IMR-90 (cell line): Measurements from ENCODE around the gene GPHA2. TPM values are rescaled to one million over a fixed set of nuclear protein-coding genes. Genes with fewer than 3 reads are reported as not detected.

Experiments
- ATAC-seq: fragments of 200-7000 bp; cut with Tn5 transposase; 2 replicates; pipeline ENCODE4 v1.9.1; 2020; ENCODE audit warnings: low read depth, mild to moderate bottlenecking, moderate library complexity
- BruUV-seq: library from RNA; stranded (reverse); fragments of 400-500 nt; replicated peaks from 2 replicates; lab custom pipeline; 2021; lab: Mats Ljungman, UMichigan
- CTCF ChIA-PET: fragments of 300-600 bp; formaldehyde crosslinking; extraction: SDS; loops from one replicate; lab custom pipeline; 2021; ENCODE audit warnings: antibody characterized with exemption; lab: Yijun Ruan, JAX
- POLR2A ChIA-PET: fragments of 300-600 bp; sonication (Branson Sonifier 250); formaldehyde crosslinking; loops from one replicate; lab custom pipeline; 2022; ENCODE audit warnings: antibody characterized with exemption; ENCODE audit not compliant: unreplicated experiment; lab: Charles Lee
- DNase-seq: peaks from one replicate; pipeline ENCODE4 v3.0.0; 2013
- H2AFZ ChIP-seq: replicated peaks from 2 replicates; pipeline ENCODE3; 2013; ENCODE audit warnings: low read length, mild to moderate bottlenecking; ENCODE audit not compliant: poor library complexity
- H2AK5ac ChIP-seq: 2 replicates; pipeline ENCODE4 v1.6.1; 2013; ENCODE audit warnings: low read depth, low read length, inconsistent platforms
- H2AK9ac ChIP-seq: replicated peaks from 2 replicates; pipeline ENCODE3; 2013; ENCODE audit warnings: mild to moderate bottlenecking, low read depth, low read length, moderate library complexity; ENCODE audit not compliant: poor library complexity
- H2BK120ac ChIP-seq: 2 replicates; pipeline ENCODE4 v1.6.1; 2013; ENCODE audit warnings: low read depth, low read length, inconsistent platforms
- H2BK15ac ChIP-seq: 3 replicates; pipeline ENCODE4 v1.6.1; 2013; ENCODE audit warnings: low read depth, low read length, inconsistent platforms
- H2BK20ac ChIP-seq: 2 replicates; pipeline ENCODE4 v1.6.1; 2013; ENCODE audit warnings: low read depth, mild to moderate bottlenecking, inconsistent platforms, low read length, moderate library complexity
- H2BK5ac ChIP-seq: 2 replicates; pipeline ENCODE4 v1.6.1; 2013; ENCODE audit warnings: mild to moderate bottlenecking, low read depth, low read length, inconsistent platforms; ENCODE audit not compliant: poor library complexity, severe bottlenecking
- H3K14ac ChIP-seq: replicated peaks from 2 replicates; pipeline ENCODE4 v1.6.1; 2013; ENCODE audit warnings: low read depth, low read length, inconsistent platforms
- H3K18ac ChIP-seq: 2 replicates; pipeline ENCODE4 v1.6.1; 2013; ENCODE audit warnings: low read depth, low read length, control low read depth
- H3K23ac ChIP-seq: 2 replicates; pipeline ENCODE4 v1.6.1; 2013; ENCODE audit warnings: low read depth, low read length, inconsistent platforms
- H3K27ac ChIP-seq: 2 replicates; pipeline ENCODE4 v1.5.1; 2013; ENCODE audit warnings: mild to moderate bottlenecking, control low read depth, low read length; ENCODE audit not compliant: insufficient read depth
- H3K27me3 ChIP-seq: 2 replicates; pipeline ENCODE4 v1.6.1; 2013; ENCODE audit warnings: low read length; ENCODE audit not compliant: control insufficient read depth, insufficient read depth
- H3K36me3 ChIP-seq: 2 replicates; pipeline ENCODE4 v1.6.1; 2013; ENCODE audit warnings: low read length, mixed read lengths; ENCODE audit not compliant: control insufficient read depth, insufficient read depth
- H3K4ac ChIP-seq: 2 replicates; pipeline ENCODE4 v1.6.1; 2013; ENCODE audit warnings: low read depth, low read length, inconsistent platforms
- H3K4me1 ChIP-seq: 2 replicates; pipeline ENCODE4 v1.6.1; 2013; ENCODE audit warnings: low read length, mixed read lengths; ENCODE audit not compliant: control insufficient read depth, insufficient read depth
- H3K4me2 ChIP-seq: 2 replicates; pipeline ENCODE4 v1.6.1; 2013; ENCODE audit warnings: low read depth, mild to moderate bottlenecking, control low read depth, low read length, moderate library complexity
- H3K4me3 ChIP-seq: 2 replicates; pipeline ENCODE4 v1.5.1; 2013; ENCODE audit warnings: low read depth, mild to moderate bottlenecking, control low read depth, low read length, moderate library complexity; ENCODE audit not compliant: insufficient read depth
- H3K56ac ChIP-seq: 2 replicates; pipeline ENCODE4 v1.6.1; 2013; ENCODE audit warnings: low read length, inconsistent platforms; ENCODE audit not compliant: insufficient read depth; ENCODE audit errors: extremely low read depth
- H3K79me1 ChIP-seq, 2 experiments: 2 replicates each; pipeline ENCODE4 v1.6.1; 2013; ENCODE audit warnings: low read length in 2 of 2, inconsistent platforms in 1 of 2, low read depth in 1 of 2
- H3K9ac ChIP-seq: 2 replicates; pipeline ENCODE4 v1.6.1; 2013; ENCODE audit warnings: low read depth, low read length, control low read depth
- H3K9me1 ChIP-seq: 2 replicates; pipeline ENCODE4 v1.6.1; 2013; ENCODE audit warnings: low read length, inconsistent platforms; ENCODE audit not compliant: insufficient read depth
- H3K9me3 ChIP-seq: 2 replicates; pipeline ENCODE4 v1.6.1; 2013; ENCODE audit warnings: low read length; ENCODE audit not compliant: control insufficient read depth, insufficient read depth
- H4K20me1 ChIP-seq: 2 replicates; pipeline ENCODE4 v1.6.1; 2013; ENCODE audit warnings: low read length, inconsistent platforms; ENCODE audit not compliant: insufficient read depth
- H4K5ac ChIP-seq: 2 replicates; pipeline ENCODE4 v1.6.1; 2013; ENCODE audit warnings: mild to moderate bottlenecking, low read depth, low read length, control low read depth
- H4K8ac ChIP-seq, 2 experiments: 2 replicates each; pipeline ENCODE4 v1.6.1; 2013; ENCODE audit warnings: low read depth in 2 of 2, low read length in 2 of 2, control low read depth in 1 of 2, inconsistent platforms in 1 of 2
- H4K91ac ChIP-seq: 2 replicates; pipeline ENCODE4 v1.6.1; 2013; ENCODE audit warnings: low read depth, low read length, inconsistent platforms; ENCODE audit not compliant: insufficient read depth
- CEBPB ChIP-seq: IDR thresholded peaks from 2 replicates; pipeline ENCODE4 v1.6.1; 2012; ENCODE audit warnings: low read depth, low read length, improper control_type of control experiment
- CHD1 ChIP-seq: IDR thresholded peaks from 2 replicates; pipeline ENCODE4 v1.6.1; 2012; ENCODE audit warnings: low read depth, low read length, improper control_type of control experiment
- ELK1 ChIP-seq: fragments of 150-350 bp; IDR thresholded peaks from 2 replicates; pipeline ENCODE4 v1.6.1; 2016; ENCODE audit warnings: low read depth, mild to moderate bottlenecking, low read length, moderate library complexity, borderline replicate concordance
- POLR2A ChIP-seq: IDR thresholded peaks from 2 replicates; pipeline ENCODE4 v1.6.1; 2012; ENCODE audit warnings: mild to moderate bottlenecking, low read depth, low read length
- WGBS, 2 experiments: methylation state at CpG; one replicate each; pipeline versions ENCODE4 v1.1.5 to v1.1.7; 2013; ENCODE audit warnings: missing lambda C conversion rate in 2 of 2; ENCODE audit not compliant: insufficient read length in 1 of 2; ENCODE audit errors: extremely low coverage in 2 of 2; 5-methylcytosine and 5-hydroxymethylcytosine counted together
- dilution Hi-C: fragments of 300-500 bp; cut with HindIII; formaldehyde crosslinking; loops from one replicate; pipeline ENCODE4 v1.14.3; 2018; ENCODE audit warnings: low sequenced_read_pairs; ENCODE audit not compliant: unreplicated experiment
- in situ Hi-C: fragments of 300-500 bp; cut with MboI; formaldehyde crosslinking; loops from 3 replicates; pipeline ENCODE4 v1.14.3; 2019; ENCODE audit warnings: low sequenced_read_pairs, inconsistent platforms, mixed read lengths
- intact Hi-C: fragments of 100-400 bp; cut with micrococcal nuclease; formaldehyde crosslinking; loops from 2 replicates; pipeline ENCODE4 v1.10.0; 2022
- polyA plus RNA-seq, 3 experiments: library from polyadenylated mRNA; depleted of rRNA; stranded (reverse); fragments of >200 nt; gene quantifications; 2 replicates each; pipeline ENCODE4 v1.2.3, GENCODE V29; 2012; ENCODE audit warnings: low replicate concordance in 1 of 3
- total RNA-seq: library from RNA; depleted of rRNA; stranded (reverse); fragments of >200 nt; gene quantifications from 2 replicates; pipeline ENCODE4 v1.2.3, GENCODE V29; 2012

Gene GPHA2
- total and polyA plus RNA-seq, 2 of the 4 experiments (the other 2 are of a cell fraction) = not detected

- Histone ChIP-seq H3K36me3 (no peaks in the 10 kb centered on the region), H2BK20ac (no peak overlapping the region), H2BK15ac (peak overlapping the region; percentile 18; the same call in 1 of the 3 replicates), H3K14ac (peak overlapping the region; percentile 67; the same call in 1 of the 2 replicates), H3K9me1 (peaks cover 12% of the 10 kb centered on the region), H4K5ac (peak overlapping the region; percentile 65), H3K27me3 (no peaks in the 10 kb centered on the region), H4K20me1 (peaks cover 3% of the 10 kb centered on the region; the same call in 1 of the 2 replicates), H3K4me3 (no peak overlapping the region), H2AFZ (peak overlapping the region; percentile 98), H2BK120ac (peak overlapping the region; percentile 81), H3K18ac (peak overlapping the region; percentile 67; the same call in 1 of the 2 replicates), H3K9me3 (no peaks in the 10 kb centered on the region), H3K4me2 (no peak overlapping the region), H2AK5ac (peak overlapping the region; percentile 86), H3K56ac (no peak overlapping the region), H3K79me1 (peaks cover 0 to 3% of the 10 kb centered on the region in 2 experiments; a peak in 1 of 4 replicates), H3K27ac (peak overlapping the region; percentile 30; the same call in 1 of the 2 replicates), H2BK5ac (no peak overlapping the region), H4K91ac (peak overlapping the region; percentile 77), H3K4ac (peak overlapping the region; percentile 81), H3K9ac (0 out of 2 replicates have a peak overlapping the region, but pooled peaks have one; percentile 49), H3K23ac (peak overlapping the region; percentile 53; the same call in 1 of the 2 replicates), H4K8ac (peak overlapping the region; percentile 88 to 96), H3K4me1 (peaks cover 10% of the 10 kb centered on the region), H2AK9ac (peak overlapping the region; percentile 83)
- intact Hi-C loops = loop anchor here (1.0 kb wide), 1 partner anchor 41 kb away; no protein-coding TSS in a partner anchor
- 66% methylated on average over 7 of the region's 8 CpGs; no CpG with 5 or more reads in 1 of the 2 experiments for WGBS, 2 experiments
- ATAC-seq = no peak
- POLR2A ChIA-PET = interaction anchor here (0.6 kb wide), 1 partner anchor 126 kb away, joined by 4 read pairs; the partner anchor contains the start of gene ARL2
- in situ Hi-C loops = no loop called here
- no TSS peak for BruUV-seq
- TF ChIP-seq CHD1 = no peak
- TF ChIP-seq CEBPB = no peak
- TF ChIP-seq POLR2A = no peak
- TF ChIP-seq ELK1 = no peak
- dilution Hi-C loops = no loop called here
- no peak for DNase-seq
- CTCF ChIA-PET = interaction anchor here (0.5 to 2.2 kb wide), 11 partner anchors 12 to 435 kb away, joined by 3 to 15 read pairs (median 3); partner anchors contain the start of gene CDC42BPG
These were observed 47.3 kb downstream of the GPHA2 start for GRCh38 chr11:64888406-64888728.
